ENCODE results near the gene GOPC.

DNA sequence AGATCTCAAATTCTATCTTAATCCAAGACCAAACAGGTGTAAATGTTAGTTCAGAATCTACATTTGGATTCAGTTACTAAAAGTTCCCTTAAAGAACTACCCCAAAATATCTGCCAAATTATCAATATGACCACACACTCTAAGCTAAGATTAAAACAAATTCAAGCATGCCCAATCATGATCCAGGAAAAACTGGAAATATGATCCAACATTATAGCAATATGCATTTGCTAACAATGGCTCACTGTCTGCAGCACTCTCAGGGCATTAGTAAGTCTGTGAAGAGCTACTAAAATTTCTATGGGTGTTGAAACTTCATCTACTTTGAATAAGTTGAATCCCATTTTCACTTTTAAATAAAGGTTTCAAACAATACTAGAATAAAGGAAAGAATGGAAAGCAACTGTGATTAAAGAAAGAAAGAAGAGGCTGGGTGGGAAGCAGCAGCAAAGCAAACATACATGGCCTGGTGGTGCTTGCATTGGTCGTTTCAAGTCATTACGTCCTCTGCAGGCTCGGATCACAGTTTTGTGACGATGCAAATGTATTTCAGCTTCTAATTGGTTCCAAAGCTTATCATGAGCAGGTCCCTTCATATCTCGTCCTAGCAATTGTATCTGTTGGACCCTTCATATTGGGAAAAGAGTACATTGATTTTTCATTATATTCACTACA lies 29.2 kb downstream of the GOPC start:
- no peak for TF ChIP-seq CTCF (conservative IDR thresholded peaks at IDR 0.05)
- TF ChIP-seq EZH2 (IDR thresholded peaks at IDR 0.05; ENCODE audit: low read depth): no peak

Measured in PC-9 (cell line).